Measurements from ENCODE around the gene SULT2B1. TPM values are rescaled to one million over a fixed set of nuclear protein-coding genes. Genes with fewer than 3 reads are reported as not detected.

The SULT2B1 gene
- total RNA-seq, 1 experiment from 2014 or later = 6.2 TPM

- Histone ChIP-seq H3K36me3 (ENCODE audit: low read depth) (no peaks in the 10 kb centered on the region), H3K27me3 (ENCODE audit: insufficient read depth, low read depth) (no peaks in the 10 kb centered on the region), H2AFZ (no peak overlapping the region), H3K4me1 (replicated peaks; ENCODE audit: insufficient read depth) (peaks cover 19% of the 10 kb centered on the region), H3K27ac (no peak overlapping the region), H3K4me3 (no peak overlapping the region), H3K79me2 (ENCODE audit: low read depth) (no peaks in the 10 kb centered on the region), H3K9me3 (ENCODE audit: insufficient read depth, low read depth) (no peaks in the 10 kb centered on the region), H3K4me2 (no peak overlapping the region), H3F3A (ENCODE audit: insufficient read depth, low read depth) (peaks cover 33% of the 10 kb centered on the region), H4K20me1 (ENCODE audit: insufficient read depth) (no peaks in the 10 kb centered on the region), H3K9me2 (ENCODE audit: insufficient read depth) (no peaks in the 10 kb centered on the region)
- no peak for DNase-seq
- BruUV-seq (replicated peaks) = no TSS peak
- TF ChIP-seq, protein P1, sequence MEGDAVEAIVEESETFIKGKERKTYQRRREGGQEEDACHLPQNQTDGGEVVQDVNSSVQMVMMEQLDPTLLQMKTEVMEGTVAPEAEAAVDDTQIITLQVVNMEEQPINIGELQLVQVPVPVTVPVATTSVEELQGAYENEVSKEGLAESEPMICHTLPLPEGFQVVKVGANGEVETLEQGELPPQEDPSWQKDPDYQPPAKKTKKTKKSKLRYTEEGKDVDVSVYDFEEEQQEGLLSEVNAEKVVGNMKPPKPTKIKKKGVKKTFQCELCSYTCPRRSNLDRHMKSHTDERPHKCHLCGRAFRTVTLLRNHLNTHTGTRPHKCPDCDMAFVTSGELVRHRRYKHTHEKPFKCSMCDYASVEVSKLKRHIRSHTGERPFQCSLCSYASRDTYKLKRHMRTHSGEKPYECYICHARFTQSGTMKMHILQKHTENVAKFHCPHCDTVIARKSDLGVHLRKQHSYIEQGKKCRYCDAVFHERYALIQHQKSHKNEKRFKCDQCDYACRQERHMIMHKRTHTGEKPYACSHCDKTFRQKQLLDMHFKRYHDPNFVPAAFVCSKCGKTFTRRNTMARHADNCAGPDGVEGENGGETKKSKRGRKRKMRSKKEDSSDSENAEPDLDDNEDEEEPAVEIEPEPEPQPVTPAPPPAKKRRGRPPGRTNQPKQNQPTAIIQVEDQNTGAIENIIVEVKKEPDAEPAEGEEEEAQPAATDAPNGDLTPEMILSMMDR (conservative IDR thresholded peaks at IDR 0.05) = no peak
- TF ChIP-seq EZH2 (IDR thresholded peaks at IDR 0.05; ENCODE audit: low read depth) = no peak
- CTCF ChIA-PET = no interaction called here
- POLR2A ChIA-PET (ENCODE audit: unreplicated experiment) = no interaction called here
- intact Hi-C loops (cut with micrococcal nuclease; ENCODE audit: unreplicated experiment) = no loop called here
Observed at GRCh38 chr19:48561412-48561811, 9.4 kb downstream of the SULT2B1 start.

GRCh38 chr19:48565090-48565489, 13.1 kb downstream of the SULT2B1 start:
- Histone ChIP-seq H3K4me2 (no peak overlapping the region; the same call in 1 of the 2 replicates), H2AFZ (no peak overlapping the region), H3K4me1 (replicated peaks; ENCODE audit: insufficient read depth) (peaks cover 29% of the 10 kb centered on the region), H3K27me3 (ENCODE audit: insufficient read depth, low read depth) (no peaks in the 10 kb centered on the region), H3K4me3 (no peak overlapping the region), H3K9me3 (ENCODE audit: insufficient read depth, low read depth) (no peaks in the 10 kb centered on the region), H4K20me1 (ENCODE audit: insufficient read depth) (no peaks in the 10 kb centered on the region), H3K36me3 (ENCODE audit: low read depth) (no peaks in the 10 kb centered on the region), H3F3A (ENCODE audit: insufficient read depth, low read depth) (peaks cover 37% of the 10 kb centered on the region), H3K79me2 (ENCODE audit: low read depth) (no peaks in the 10 kb centered on the region), H3K27ac (peak overlapping the region; percentile 38; the same call in 1 of the 2 replicates), H3K9me2 (ENCODE audit: insufficient read depth) (no peaks in the 10 kb centered on the region)
- TF ChIP-seq EZH2 (IDR thresholded peaks at IDR 0.05; ENCODE audit: low read depth) = no peak
- TF ChIP-seq, protein P1 (conservative IDR thresholded peaks at IDR 0.05) = no peak
- BruUV-seq (replicated peaks) = no TSS peak
- intact Hi-C loops (cut with micrococcal nuclease; ENCODE audit: unreplicated experiment) = no loop called here
- DNase-seq = peak; percentile 31 to 85
- POLR2A ChIA-PET (ENCODE audit: unreplicated experiment) = interaction anchor here (0.6 kb wide), 2 partner anchors 81 to 1304 kb away, joined by 3 to 5 read pairs; partner anchors contain the start of gene CA11
- CTCF ChIA-PET = no interaction called here

DNA sequence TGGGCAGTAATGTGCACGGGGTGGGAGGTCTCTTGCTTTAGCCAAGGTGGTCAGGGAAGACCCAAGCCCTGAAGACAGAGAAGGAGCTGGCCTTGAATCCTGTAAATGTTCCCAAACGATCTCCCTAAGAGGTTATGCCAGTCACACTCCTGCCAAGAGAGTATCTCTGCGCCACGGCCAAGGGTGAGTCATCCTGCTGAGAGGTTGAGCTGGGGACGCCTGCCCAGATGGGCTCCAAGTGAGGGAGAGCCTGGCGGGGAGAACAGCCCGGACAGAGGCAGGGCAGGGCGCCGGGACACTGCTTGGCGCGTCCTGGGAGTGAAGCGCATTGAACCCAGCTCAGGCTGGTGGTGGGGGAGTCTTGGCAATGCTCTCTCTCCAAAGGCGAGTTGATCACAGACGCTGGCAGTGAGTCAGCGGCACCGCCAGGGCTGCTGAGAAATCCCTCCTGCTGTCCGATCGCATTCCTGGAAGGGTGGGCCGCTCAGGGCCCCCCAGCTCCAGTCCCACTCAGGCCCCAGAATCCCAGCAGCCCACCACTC, 16.4 kb downstream of the SULT2B1 start:
- POLR2A ChIA-PET (ENCODE audit: unreplicated experiment) = interaction anchor here (0.5 to 1.0 kb wide), 5 partner anchors 14 to 1456 kb away, joined by 3 to 18 read pairs (median 8); no protein-coding TSS in a partner anchor
- H3K4me2 ChIP-seq = peak overlapping the region; percentile 79
- peak overlapping the region; percentile 32; the same call in 1 of the 2 replicates for H3K4me3 ChIP-seq
- intact Hi-C loops (cut with micrococcal nuclease; ENCODE audit: unreplicated experiment) = no loop called here
- no peaks in the 10 kb centered on the region for H3K9me3 ChIP-seq (ENCODE audit: insufficient read depth, low read depth)
- H3K79me2 ChIP-seq (ENCODE audit: low read depth) = no peaks in the 10 kb centered on the region
- H3F3A ChIP-seq (ENCODE audit: insufficient read depth, low read depth) = peaks cover 43% of the 10 kb centered on the region
- H2AFZ ChIP-seq = peak overlapping the region; percentile 72
- no peaks in the 10 kb centered on the region for H4K20me1 ChIP-seq (ENCODE audit: insufficient read depth)
- H3K9me2 ChIP-seq (ENCODE audit: insufficient read depth) = no peaks in the 10 kb centered on the region
- H3K27ac ChIP-seq = peak overlapping the region; percentile 40
- peaks cover 29% of the 10 kb centered on the region for H3K4me1 ChIP-seq (replicated peaks; ENCODE audit: insufficient read depth)
- H3K27me3 ChIP-seq (ENCODE audit: insufficient read depth, low read depth) = no peaks in the 10 kb centered on the region
- no peak for TF ChIP-seq EZH2 (IDR thresholded peaks at IDR 0.05; ENCODE audit: low read depth)
- TF ChIP-seq, protein P1 (conservative IDR thresholded peaks at IDR 0.05) = no peak
- CTCF ChIA-PET = interaction anchor here (0.6 to 0.9 kb wide), 3 partner anchors 12 to 608 kb away, joined by 3 to 9 read pairs (median 4); no protein-coding TSS in a partner anchor
- BruUV-seq (replicated peaks) = no TSS peak
- DNase-seq = peak; percentile 83
- no peaks in the 10 kb centered on the region for H3K36me3 ChIP-seq (ENCODE audit: low read depth)
